Measurements from ENCODE around the gene MAGI2.

GRCh38 chr7:78529392-78529791 lies 924.1 kb downstream of the MAGI2 start:
- TF ChIP-seq CTCF (IDR thresholded peaks at IDR 0.05 in 2 of 3, conservative IDR thresholded peaks at IDR 0.05 in 1 of 3; ENCODE audit: borderline replicate concordance in 1 of 3, insufficient read depth in 1 of 3, low read depth in 2 of 3, low read length in 2 of 3), result no peak
- TF ChIP-seq REST (IDR thresholded peaks at IDR 0.05; ENCODE audit: low read depth), result no peak
- TF ChIP-seq RAD21 (IDR thresholded peaks at IDR 0.05; ENCODE audit: low read depth), result no peak
- no peak for TF ChIP-seq POLR2A (IDR thresholded peaks at IDR 0.05; ENCODE audit: borderline replicate concordance, extremely low read depth, insufficient read depth, insufficient read length)
- no peak for TF ChIP-seq CEBPB (IDR thresholded peaks at IDR 0.05; ENCODE audit: low read depth)
- no peak for TF ChIP-seq ZFX (IDR thresholded peaks at IDR 0.05)
- TF ChIP-seq JUND (IDR thresholded peaks at IDR 0.05), result no peak
- TF ChIP-seq ATF3 (IDR thresholded peaks at IDR 0.05), result no peak
- TF ChIP-seq SIN3A (IDR thresholded peaks at IDR 0.05; ENCODE audit: low read depth), result no peak
- no peak for TF ChIP-seq SRF (IDR thresholded peaks at IDR 0.05; ENCODE audit: low read depth)
